ENCODE data around the gene AGBL5.

The AGBL5 gene

GRCh38 chr2:27050996-27051901 is at the start of gene AGBL5:
TSS of gene AGBL5 (plus strand) at chr2:27051668. CDS start at chr2:27052959, 1,291 bp downstream.
- DNase-seq = peak; percentile 98

GRCh38 chr2:27001950-27002349 is 49.5 kb upstream of the AGBL5 start:
- no peak for DNase-seq

GRCh38 chr2:27003007-27003406 is 48.5 kb upstream of the AGBL5 start:
- DNase-seq = no peak

- DNase-seq = no peak
Observed at GRCh38 chr2:27003857-27004256, 47.6 kb upstream of the AGBL5 start.

GRCh38 chr2:27006602-27007415 is 44.7 kb upstream of the AGBL5 start:
- DNase-seq = no peak

GRCh38 chr2:27007416-27008374 is 43.8 kb upstream of the AGBL5 start:
- DNase-seq = no peak

- DNase-seq = no peak
Observed at GRCh38 chr2:27008678-27009077, 42.8 kb upstream of the AGBL5 start.

GRCh38 chr2:27009083-27009482 is 42.4 kb upstream of the AGBL5 start:
- DNase-seq = no peak

GRCh38 chr2:27009716-27010115 is 41.8 kb upstream of the AGBL5 start:
- DNase-seq = no peak

- DNase-seq = no peak
Observed at GRCh38 chr2:27010139-27010538, 41.3 kb upstream of the AGBL5 start.

GRCh38 chr2:27013738-27014137 is 37.7 kb upstream of the AGBL5 start:
- DNase-seq = no peak

GRCh38 chr2:27014771-27015433 is 36.6 kb upstream of the AGBL5 start:
- no peak for DNase-seq

GRCh38 chr2:27016801-27017325 is 34.6 kb upstream of the AGBL5 start:
- DNase-seq = peak; percentile 54

GRCh38 chr2:27018142-27018541 is 33.3 kb upstream of the AGBL5 start:
- DNase-seq = no peak

GRCh38 chr2:27019459-27019858 is 32.0 kb upstream of the AGBL5 start:
- no peak for DNase-seq

GRCh38 chr2:27019931-27020855 is 31.3 kb upstream of the AGBL5 start:
- no peak for DNase-seq

GRCh38 chr2:27021253-27022049 is 30.0 kb upstream of the AGBL5 start:
- no peak for DNase-seq

- DNase-seq = no peak
Observed at GRCh38 chr2:27023740-27024139, 27.7 kb upstream of the AGBL5 start.

- DNase-seq = no peak
Observed at GRCh38 chr2:27024188-27024587, 27.3 kb upstream of the AGBL5 start.

GRCh38 chr2:27024812-27025211 is 26.7 kb upstream of the AGBL5 start:
- no peak for DNase-seq

All from activated CD4-positive, alpha-beta T cell treated with anti-CD3 and anti-CD28 coated beads, Interleukin-2, Interleukin-6, amounts not matched to agents 100 ng/mL and 50 ng/mL, durations not matched to agents 16 hours and 8 hours (primary cell).